RPMI7951 (cell line): ENCODE measurements around the gene ADCY2. TPM values are rescaled to one million over a fixed set of nuclear protein-coding genes. Genes with fewer than 3 reads are reported as not detected.

ENCODE experiments used
- DNase-seq: peaks from one replicate; pipeline ENCODE4 v3.0.0-alpha.2; 2012; ENCODE audit warnings: low read depth
- total RNA-seq: library from RNA; depleted of rRNA; stranded (reverse); fragments of >200 nt; shearing (Covaris generic); gene quantifications from 2 replicates; pipeline ENCODE4 v1.2.3, GENCODE V29; 2014

Gene ADCY2
- total RNA-seq, 1 experiment from 2014 or later: under 0.01 TPM

DNA sequence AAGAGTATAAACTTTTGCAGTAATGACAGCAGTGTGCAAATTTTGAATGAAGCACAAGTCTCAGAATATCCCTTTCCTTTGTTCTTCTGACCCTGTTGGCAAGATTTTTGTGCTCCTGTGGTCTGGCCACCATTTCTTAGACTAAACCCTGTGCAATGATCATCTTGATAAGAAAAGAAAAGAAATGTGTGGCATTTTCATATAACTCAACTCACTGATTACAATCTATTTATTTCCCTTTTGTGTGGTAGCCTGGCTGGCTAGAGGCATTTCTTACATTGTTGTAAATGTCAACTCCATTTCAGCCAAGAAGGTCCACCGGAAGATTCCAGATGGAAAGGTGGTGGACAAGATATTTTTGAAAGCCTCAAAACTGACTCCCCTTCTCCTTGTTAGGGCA is 41.9 kb downstream of the ADCY2 start:
- DNase-seq: no peak

GRCh38 chr5:7445068-7445467 is 49.1 kb downstream of the ADCY2 start:
- no peak for DNase-seq

- no peak for DNase-seq
These were observed 49.9 kb downstream of the ADCY2 start for GRCh38 chr5:7445831-7446230.

GRCh38 chr5:7446913-7447312 is 51.0 kb downstream of the ADCY2 start:
- DNase-seq: no peak

- DNase-seq: no peak
These were observed 58.0 kb downstream of the ADCY2 start for GRCh38 chr5:7453947-7454346.

- no peak for DNase-seq
These were observed 60.3 kb downstream of the ADCY2 start for GRCh38 chr5:7456206-7456605.

- no peak for DNase-seq
These were observed 65.4 kb downstream of the ADCY2 start for GRCh38 chr5:7461371-7461770.

- DNase-seq: no peak
These were observed 66.8 kb downstream of the ADCY2 start for GRCh38 chr5:7462758-7463157.

GRCh38 chr5:7464182-7464581 is 68.2 kb downstream of the ADCY2 start:
- DNase-seq: no peak

DNA sequence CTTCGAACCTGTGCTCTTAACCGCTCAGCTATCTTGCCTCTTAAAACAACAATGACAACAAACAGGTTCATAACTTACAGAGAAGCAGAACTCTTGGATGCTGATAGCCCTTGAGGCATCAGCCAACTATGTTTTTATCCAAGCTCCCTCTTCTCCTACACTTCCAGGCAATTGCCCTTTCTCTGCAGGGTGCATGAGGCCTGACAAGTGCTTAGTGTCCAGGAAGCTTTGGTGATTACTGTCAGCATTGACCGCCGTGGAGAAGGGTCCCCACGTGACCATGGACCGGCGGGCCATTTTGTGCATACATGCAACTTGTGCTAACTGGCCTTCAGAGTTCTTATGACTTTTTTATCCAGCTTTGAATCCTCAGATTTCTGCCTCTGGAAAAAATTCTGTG is 71.2 kb downstream of the ADCY2 start:
- no peak for DNase-seq

GRCh38 chr5:7468742-7469141 is 72.8 kb downstream of the ADCY2 start:
- no peak for DNase-seq

- no peak for DNase-seq
These were observed 75.8 kb downstream of the ADCY2 start for GRCh38 chr5:7471710-7472109.

- no peak for DNase-seq
These were observed 77.2 kb downstream of the ADCY2 start for GRCh38 chr5:7473115-7473514.

DNA sequence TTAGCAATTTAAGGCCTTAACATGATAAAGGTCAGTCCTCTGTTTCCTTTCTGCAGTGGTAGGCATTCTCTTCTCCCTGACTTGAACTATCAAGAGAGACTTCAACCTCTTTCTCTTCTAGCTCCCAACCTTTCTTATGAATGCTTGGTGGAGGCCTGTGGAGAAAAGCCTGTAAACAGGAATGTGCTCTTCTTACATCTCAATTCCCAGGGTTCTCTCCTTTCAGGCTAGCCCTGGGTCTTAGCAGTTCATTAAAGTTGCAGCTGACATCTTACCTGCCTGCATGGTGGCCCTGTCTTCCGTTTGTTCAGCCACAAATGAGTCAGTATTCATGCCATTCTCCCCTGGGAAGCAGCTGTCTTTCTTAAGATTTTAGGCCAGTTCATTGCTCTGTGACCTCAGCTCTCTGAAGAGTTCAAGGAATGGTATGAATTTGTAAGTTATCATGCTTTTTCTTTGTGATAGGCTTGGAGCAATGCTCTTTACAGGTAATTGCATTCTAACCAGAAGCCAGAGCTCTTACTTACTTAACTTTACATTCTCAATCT is 77.8 kb downstream of the ADCY2 start:
- no peak for DNase-seq

GRCh38 chr5:7474821-7475403 is 79.0 kb downstream of the ADCY2 start:
- no peak for DNase-seq

DNA sequence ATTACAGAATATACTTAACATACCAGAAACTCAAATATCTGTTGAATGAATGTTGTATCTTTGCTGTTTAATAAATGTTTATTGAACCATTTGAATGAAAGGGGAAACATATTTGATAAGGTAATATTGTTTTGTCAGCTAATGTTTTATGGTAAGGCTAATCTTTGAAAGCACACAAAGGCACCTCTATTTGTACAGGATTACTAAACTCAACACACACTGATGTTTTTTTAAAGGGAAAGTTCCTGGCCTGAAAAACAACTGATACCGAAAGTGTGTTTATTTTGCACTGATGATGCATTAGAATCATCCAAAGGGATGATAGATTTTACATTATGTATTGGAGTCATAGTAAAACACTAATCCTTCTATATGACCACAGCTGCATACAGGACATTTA is 82.5 kb downstream of the ADCY2 start:
- DNase-seq: no peak

- DNase-seq: no peak
These were observed 92.8 kb downstream of the ADCY2 start for GRCh38 chr5:7488734-7489133.

- no peak for DNase-seq
These were observed 96.4 kb downstream of the ADCY2 start for GRCh38 chr5:7492371-7492770.

GRCh38 chr5:7493081-7493480 is 97.1 kb downstream of the ADCY2 start:
- DNase-seq: no peak

GRCh38 chr5:7493622-7494021 is 97.7 kb downstream of the ADCY2 start:
- no peak for DNase-seq

GRCh38 chr5:7494481-7495130 is 98.7 kb downstream of the ADCY2 start:
- DNase-seq: no peak

DNA sequence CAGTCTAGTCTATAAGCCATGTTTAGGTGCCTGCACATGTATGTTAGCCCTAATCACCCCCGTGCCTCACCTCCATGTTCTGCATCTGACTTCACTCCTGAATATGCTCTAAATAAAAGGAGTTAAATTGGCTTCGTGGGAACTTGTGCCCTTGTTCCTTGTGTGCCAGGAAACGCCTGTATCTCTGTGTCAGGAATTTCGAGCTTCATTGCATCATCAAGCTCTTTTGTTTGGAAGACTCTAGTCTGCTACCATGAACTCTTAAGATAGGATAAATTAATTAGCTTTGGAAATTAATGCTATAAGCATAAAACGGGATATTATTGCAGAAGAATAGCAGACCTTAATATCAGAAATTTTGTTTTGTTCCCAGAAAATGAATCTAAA is 99.2 kb downstream of the ADCY2 start:
- no peak for DNase-seq

- DNase-seq: no peak
These were observed 104.3 kb downstream of the ADCY2 start for GRCh38 chr5:7500256-7500655.

- DNase-seq: no peak
These were observed 105.1 kb downstream of the ADCY2 start for GRCh38 chr5:7501061-7501460.
